Ramos (cell line): Measurements from ENCODE around the gene CHTOP.
"Not testable (repeated sequence)": the region's sequence is repeated elsewhere in the genome, so short reads cannot be mapped to it uniquely, and the experiment has no call there.

Experiments
- in situ Hi-C: fragments of 300-500 bp; cut with MboI; formaldehyde crosslinking; loops from one replicate; pipeline ENCODE4 v1.14.3; 2022; ENCODE audit warnings: low sequenced_read_pairs; ENCODE audit not compliant: unreplicated experiment

Gene CHTOP

DNA sequence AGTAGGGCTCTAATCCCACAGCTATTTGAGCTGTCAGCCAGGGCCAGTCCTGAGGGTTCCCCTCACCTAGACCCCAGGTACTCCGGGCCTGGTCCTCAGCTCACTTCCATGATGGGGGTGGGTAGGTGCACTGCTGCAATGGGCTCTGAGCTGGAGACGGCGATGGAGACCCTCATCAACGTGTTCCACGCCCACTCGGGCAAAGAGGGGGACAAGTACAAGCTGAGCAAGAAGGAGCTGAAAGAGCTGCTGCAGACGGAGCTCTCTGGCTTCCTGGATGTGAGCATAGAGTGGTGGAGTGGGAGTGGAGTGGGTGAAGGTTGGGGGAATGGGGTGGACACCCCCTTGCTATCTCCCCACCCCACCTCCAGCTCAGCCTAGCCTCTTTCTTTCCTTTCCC lies 3.5 kb upstream of the CHTOP start:
- in situ Hi-C loops, result no loop called here

- in situ Hi-C loops, result no loop called here
Measured at GRCh38 chr1:153631047-153632022, 2.5 kb upstream of the CHTOP start.

- in situ Hi-C loops, result no loop called here
Measured at GRCh38 chr1:153633161-153633753, 609 bp upstream of the CHTOP start.

GRCh38 chr1:153635872-153636271 lies 2.0 kb downstream of the CHTOP start:
- in situ Hi-C loops, result no loop called here

DNA sequence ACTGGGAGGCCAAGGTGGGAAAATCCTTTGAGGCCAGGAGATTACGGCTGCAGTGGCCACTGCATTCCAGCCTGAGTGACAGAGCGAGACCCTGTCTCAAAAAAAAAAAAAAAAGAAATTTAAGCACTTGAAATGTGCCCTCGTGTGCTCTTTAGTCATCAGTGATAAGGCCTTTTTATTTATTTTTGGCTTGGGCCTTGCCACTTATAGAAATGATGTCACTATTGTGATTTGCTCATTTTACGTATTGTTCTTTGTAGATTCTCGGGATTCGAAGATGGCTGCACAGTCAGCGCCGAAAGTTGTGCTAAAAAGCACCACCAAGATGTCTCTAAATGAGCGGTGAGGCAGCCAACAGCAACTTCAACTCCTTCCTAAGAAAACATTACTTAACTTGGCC lies 2.4 kb downstream of the CHTOP start:
- in situ Hi-C loops, result no loop called here

GRCh38 chr1:153638261-153638660 lies 4.4 kb downstream of the CHTOP start:
- in situ Hi-C loops, result no loop called here

- in situ Hi-C loops, result no loop called here
Measured at GRCh38 chr1:153639280-153639679, 5.4 kb downstream of the CHTOP start.

GRCh38 chr1:153640213-153640612 lies 6.3 kb downstream of the CHTOP start:
- in situ Hi-C loops, result not testable (repeated sequence)

DNA sequence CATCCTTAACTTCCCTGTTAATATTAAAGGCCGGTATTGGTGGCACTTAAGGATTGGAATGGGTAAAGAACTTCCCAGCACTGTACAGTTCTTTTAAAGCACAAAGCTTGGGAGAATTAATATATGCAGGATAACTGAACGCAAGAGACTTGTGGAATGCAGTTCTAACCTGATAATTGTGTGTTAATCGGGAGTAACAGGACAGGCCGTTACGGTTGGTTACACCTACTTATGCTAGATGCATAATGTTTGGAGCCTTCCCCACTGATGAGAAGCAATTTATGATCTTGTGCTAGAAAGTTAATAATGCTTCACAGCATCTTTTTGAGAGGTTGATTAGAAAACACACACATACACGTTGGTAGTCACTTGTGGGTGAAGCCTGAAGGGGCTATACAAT lies 7.0 kb downstream of the CHTOP start:
- in situ Hi-C loops, result no loop called here

DNA sequence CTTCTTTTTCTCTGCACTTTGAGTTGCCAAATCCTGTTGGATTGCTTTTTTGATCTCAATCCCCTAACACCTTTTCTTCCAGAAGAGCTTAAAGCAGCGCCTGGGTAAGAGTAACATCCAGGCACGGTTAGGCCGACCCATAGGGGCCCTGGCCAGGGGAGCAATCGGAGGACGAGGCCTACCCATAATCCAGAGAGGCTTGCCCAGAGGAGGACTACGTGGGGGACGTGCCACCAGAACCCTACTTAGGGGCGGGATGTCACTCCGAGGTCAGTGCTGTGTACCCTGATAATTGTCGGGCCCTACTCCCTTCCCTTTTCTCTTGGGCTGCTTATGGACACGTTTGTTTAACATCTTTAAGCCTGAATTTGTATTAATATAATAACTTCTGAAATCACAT lies 8.3 kb downstream of the CHTOP start:
- in situ Hi-C loops, result no loop called here

- in situ Hi-C loops, result no loop called here
Measured at GRCh38 chr1:153643100-153643499, 9.2 kb downstream of the CHTOP start.

DNA sequence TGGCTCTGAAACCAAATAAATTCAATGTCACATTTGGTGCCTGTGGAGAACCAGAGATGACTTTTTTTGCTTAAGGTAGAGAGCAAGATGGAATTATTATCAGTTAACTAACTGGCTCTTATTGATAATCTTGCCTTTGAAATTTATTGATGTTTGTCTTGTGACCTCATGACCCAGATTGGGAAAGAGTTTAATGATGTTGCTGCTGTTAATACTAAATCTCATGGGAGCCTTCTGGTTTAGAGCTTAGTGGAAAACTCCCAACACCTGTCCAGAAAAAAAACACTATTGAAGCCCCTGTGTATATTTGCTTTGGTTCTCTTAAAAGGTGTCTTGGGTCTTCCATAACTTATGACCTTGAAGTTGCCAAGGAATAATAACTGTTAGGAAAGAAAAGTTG lies 9.9 kb downstream of the CHTOP start:
- in situ Hi-C loops, result no loop called here

GRCh38 chr1:153646672-153647345 lies 12.9 kb downstream of the CHTOP start:
- in situ Hi-C loops, result no loop called here

GRCh38 chr1:153647346-153647714 lies 13.5 kb downstream of the CHTOP start:
- in situ Hi-C loops, result no loop called here

DNA sequence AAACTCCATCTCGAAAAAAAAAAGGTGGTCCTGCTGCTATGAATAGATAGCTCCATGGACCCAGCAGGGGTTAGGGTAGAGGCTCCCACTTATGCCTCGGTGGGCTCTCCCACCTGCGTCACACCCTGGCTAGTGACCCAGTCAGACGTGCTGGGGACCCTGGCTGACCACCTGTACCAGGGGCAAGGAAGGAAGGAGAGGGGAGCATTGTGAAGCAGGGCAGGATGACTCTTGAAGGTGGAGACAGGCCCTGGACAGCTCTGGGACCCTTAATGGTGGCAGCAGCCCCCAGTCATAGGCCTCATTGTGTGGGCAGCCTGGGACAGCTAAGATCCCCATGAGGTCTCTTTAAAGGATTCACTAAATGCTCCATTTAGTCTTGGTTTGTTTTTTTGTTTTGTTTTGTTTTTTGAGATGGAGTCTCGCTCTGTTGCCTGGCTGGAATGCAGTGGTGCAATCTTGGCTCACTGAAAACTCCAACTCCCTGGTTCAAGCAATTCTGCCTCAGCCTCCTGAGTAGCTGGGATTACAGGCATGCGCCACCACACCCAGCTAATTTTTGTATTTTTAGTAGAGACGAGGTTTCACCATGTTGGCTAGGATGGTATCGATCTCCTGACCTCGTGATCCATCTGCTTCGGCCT lies 14.3 kb downstream of the CHTOP start:
- in situ Hi-C loops, result no loop called here

DNA sequence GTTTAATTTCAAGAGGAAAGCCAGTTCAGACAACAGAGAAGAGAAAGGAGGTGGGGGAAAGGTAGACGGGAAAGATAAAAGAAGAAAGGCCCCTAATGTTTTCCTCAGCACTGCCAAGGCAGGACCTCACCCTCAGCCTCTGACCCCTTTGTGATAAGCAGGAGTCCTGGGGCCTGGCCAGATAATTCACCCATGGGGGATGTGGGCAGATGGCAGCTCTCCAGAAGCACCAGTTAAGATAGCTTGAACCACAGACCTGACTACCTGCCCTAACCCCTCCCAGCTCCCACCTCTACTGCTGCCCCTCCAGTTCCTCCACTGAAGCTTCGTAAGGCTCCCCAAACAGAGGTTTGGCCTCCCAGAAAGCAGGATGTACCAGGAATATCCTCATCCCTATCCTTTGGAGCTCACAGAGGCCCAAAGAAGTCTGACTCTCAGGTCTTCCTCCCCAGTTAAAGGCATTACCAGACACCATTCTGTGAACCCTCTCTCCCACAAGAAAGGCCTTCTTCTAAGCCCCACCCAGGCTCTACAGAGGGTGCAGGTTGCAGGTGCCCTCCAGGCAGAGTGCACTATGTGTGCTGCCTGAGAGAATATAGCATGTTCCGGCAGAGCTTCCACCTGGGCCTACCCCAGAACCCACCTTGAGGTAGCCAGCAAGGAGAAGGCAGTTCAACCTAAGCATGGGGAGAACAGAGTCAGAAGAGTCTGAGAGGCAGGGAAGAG lies 15.4 kb downstream of the CHTOP start:
- in situ Hi-C loops, result no loop called here

DNA sequence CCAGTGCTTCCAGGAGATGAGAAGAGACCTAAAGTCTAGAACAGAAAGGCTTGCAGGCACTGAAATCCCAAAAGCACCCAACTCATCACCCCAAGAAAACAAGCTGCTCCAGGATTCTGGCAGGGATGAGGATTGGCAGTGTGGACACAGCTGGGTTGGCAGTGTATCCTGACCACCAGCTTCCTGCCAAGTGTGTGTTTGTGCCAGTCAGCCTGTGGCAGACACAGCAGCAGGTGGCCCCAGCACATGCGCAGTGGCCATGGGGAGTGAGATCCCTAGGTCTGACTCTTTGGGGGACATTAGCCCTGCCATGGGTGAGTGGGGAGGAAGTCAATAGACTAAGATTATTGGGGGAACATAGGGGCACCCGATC lies 16.0 kb downstream of the CHTOP start:
- in situ Hi-C loops, result no loop called here

DNA sequence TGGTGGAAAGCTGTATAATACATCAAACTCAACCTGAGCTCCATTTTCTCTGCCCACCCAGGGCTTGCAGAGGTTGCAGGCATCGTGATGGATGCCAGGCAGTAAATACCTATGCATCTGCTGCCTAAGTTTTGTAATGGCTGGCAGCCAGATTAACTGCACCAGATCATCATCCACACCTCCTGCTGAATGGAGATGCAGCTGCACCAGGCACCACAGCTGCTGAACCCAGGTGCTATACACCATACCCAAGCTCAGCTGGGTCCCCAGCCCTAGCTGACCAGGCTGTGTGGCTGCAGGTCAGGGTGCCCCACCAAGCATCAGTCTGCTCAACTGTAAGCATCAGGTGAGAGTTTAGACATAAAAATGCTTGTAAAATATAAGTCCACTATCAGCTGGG lies 17.9 kb downstream of the CHTOP start:
- in situ Hi-C loops, result no loop called here

GRCh38 chr1:153652805-153653500 lies 19.1 kb downstream of the CHTOP start:
- in situ Hi-C loops, result no loop called here

- in situ Hi-C loops, result no loop called here
Measured at GRCh38 chr1:153655333-153655732, 21.5 kb downstream of the CHTOP start.
